ENCODE results near the gene GJC2.
A peak's percentile ranks its signal among the peaks of the same experiment; 100 is the strongest.

Gene GJC2

GRCh38 chr1:228194436-228194835 lies 44.7 kb downstream of the GJC2 start:
- CTCF ChIA-PET: no interaction called here
- POLR2A ChIA-PET: no interaction called here

DNA sequence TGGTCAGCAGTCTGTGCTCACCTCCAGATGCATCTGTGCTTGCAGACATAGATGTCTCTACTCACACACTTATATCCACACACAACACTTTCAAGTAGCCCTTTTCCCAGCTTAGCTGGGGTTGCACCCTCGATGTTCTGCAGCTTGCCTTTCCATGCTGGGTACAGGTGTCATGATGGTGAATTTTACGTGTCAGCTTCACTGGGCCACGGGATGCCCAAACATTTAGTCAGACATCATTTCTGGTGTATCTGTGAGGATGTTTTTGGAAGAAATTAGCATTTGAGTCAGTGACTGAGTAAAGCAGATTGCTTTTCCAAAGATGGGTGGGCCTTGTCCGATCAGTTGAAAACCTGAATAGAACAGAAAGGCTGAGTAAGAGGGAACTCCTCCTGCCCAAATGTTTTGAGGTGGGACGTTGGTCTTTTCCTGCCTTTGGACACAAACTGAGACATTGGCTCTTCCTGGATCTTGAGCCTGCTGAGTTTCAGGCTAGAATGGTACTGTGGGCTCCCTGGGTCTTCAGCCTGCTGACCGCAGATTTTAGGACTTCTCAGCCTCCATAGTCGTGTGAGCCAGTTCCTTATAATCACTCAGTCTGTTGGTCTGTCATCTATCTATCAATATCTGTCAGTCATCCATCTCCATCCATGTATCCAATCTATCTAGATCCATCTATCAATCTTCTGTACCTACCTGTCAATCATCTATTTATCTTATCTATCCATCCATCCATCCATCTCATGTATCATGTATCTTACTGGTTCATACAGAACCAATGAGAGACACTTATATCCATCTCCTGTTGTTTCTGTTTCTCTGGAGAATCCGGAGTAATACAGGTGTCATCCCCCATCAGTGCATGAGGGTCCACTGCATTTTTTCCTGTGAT lies 45.4 kb downstream of the GJC2 start:
- no peak for DNase-seq (ENCODE audit: extremely low spot score)
- ChIA-PET POLR2A (interaction anchor here (0.6 kb wide), 1 partner anchor 153 kb away, joined by 3 read pairs; no protein-coding TSS in a partner anchor), CTCF (no interaction called here)
- peak; percentile 95 for TF ChIP-seq PKNOX1 (IDR thresholded peaks at IDR 0.05)
- no peak for TF ChIP-seq BHLHE40 (IDR thresholded peaks at IDR 0.05; ENCODE audit: borderline replicate concordance)

More at GRCh38 chr1:228194436-228194835, 44.7 kb downstream of the GJC2 start:
- no peak for TF ChIP-seq LEF1 (IDR thresholded peaks at IDR 0.05; ENCODE audit: borderline replicate concordance)
- no peak for TF ChIP-seq FOXM1 (IDR thresholded peaks at IDR 0.05; ENCODE audit: borderline replicate concordance)
- no peak for TF ChIP-seq ELF4 (IDR thresholded peaks at IDR 0.05)
- no peak for TF ChIP-seq PKNOX1 (IDR thresholded peaks at IDR 0.05)
- TF ChIP-seq SUZ12 (IDR thresholded peaks at IDR 0.05): no peak
- TF ChIP-seq L3MBTL2 (conservative IDR thresholded peaks at IDR 0.05): no peak
- TF ChIP-seq FOXA1 (IDR thresholded peaks at IDR 0.05): no peak
- TF ChIP-seq HDGF (IDR thresholded peaks at IDR 0.05; ENCODE audit: borderline replicate concordance): no peak
- TF ChIP-seq CTBP1 (IDR thresholded peaks at IDR 0.05; ENCODE audit: borderline replicate concordance): no peak
- no peak for TF ChIP-seq SP1 (IDR thresholded peaks at IDR 0.05)
- TF ChIP-seq NFRKB (IDR thresholded peaks at IDR 0.05): no peak
- no peak for TF ChIP-seq ZNF384 (IDR thresholded peaks at IDR 0.05)
- no peak for TF ChIP-seq TARDBP (IDR thresholded peaks at IDR 0.05)
- no peak for TF ChIP-seq BHLHE40 (IDR thresholded peaks at IDR 0.05; ENCODE audit: borderline replicate concordance)
- TF ChIP-seq FOXK2 (IDR thresholded peaks at IDR 0.05): no peak
- DNase-seq (ENCODE audit: extremely low spot score): no peak

DNA sequence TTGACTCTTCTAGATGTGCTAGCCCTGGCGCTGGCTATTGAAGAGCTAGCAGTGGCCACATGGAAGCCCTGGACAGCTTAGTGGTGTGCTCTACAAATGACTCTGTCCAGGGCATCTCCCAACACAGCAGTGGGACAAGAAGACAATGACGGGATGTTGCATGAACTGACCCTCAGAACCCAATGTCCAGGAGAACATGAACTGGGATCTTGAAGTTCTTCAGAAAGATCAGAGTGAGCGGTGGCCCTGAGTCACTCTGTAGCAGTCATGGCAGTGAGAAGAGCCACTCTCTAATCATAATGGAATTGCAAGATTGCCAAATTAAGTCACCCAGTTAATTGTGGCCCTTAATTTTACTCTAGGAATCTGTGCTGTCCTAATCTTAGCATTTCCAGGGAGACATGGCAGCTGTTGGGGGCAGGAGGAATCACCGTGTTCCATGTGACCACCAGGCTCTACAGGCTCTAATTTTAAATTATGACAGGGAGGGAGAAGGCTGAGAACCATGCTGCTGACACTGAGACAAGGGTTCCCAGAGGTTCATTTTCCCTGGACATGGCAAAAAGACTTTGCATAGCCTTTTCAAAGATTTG lies 47.9 kb downstream of the GJC2 start:
- DNase-seq (ENCODE audit: extremely low spot score): no peak
- CTCF ChIA-PET: no interaction called here
- no peak for TF ChIP-seq L3MBTL2 (conservative IDR thresholded peaks at IDR 0.05)
- TF ChIP-seq HDGF (IDR thresholded peaks at IDR 0.05; ENCODE audit: borderline replicate concordance): no peak
- TF ChIP-seq PKNOX1 (IDR thresholded peaks at IDR 0.05): no peak
- TF ChIP-seq FOXK2 (IDR thresholded peaks at IDR 0.05): no peak
- TF ChIP-seq FOXM1 (IDR thresholded peaks at IDR 0.05; ENCODE audit: borderline replicate concordance): no peak
- no peak for TF ChIP-seq BHLHE40 (IDR thresholded peaks at IDR 0.05; ENCODE audit: borderline replicate concordance)
- TF ChIP-seq SUZ12 (IDR thresholded peaks at IDR 0.05): no peak
- TF ChIP-seq LEF1 (IDR thresholded peaks at IDR 0.05; ENCODE audit: borderline replicate concordance): no peak
- TF ChIP-seq SP1 (IDR thresholded peaks at IDR 0.05): no peak
- no peak for TF ChIP-seq ELF4 (IDR thresholded peaks at IDR 0.05)
- TF ChIP-seq TARDBP (IDR thresholded peaks at IDR 0.05): no peak
- TF ChIP-seq ARNT (IDR thresholded peaks at IDR 0.05): no peak
- TF ChIP-seq NFRKB (IDR thresholded peaks at IDR 0.05): no peak
- POLR2A ChIA-PET: no interaction called here

DNA sequence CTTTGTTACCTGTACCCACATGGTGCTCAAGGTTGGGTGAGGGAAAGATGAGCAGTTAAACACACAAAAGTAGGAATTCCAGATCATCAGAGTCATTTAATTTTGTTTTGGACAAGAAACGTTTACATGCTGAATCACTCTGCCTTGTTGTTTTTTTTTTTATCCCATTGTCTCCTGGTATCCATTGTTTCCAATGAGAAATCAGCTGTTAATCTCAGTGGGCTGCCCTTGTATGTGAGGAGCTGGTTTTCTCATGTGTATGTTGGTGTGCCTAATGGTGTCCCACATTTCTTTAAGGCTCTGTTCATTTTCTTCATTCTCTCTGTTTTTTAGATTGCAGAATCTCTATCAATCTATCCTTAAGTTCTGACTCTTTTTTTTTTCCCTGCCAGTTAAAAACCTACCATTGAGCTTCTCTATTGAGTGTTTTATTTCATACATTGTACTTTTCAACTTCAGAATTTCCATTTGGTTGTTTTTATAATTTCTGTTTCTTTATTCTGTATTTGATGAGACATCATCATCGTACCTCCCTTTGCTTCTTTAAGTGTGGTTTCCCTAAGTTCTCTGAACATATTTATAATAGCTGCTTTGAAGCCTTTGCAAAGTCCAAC lies 49.4 kb downstream of the GJC2 start:
- TF ChIP-seq HDGF (IDR thresholded peaks at IDR 0.05; ENCODE audit: borderline replicate concordance): no peak
- peak; percentile 95 for TF ChIP-seq ZNF384 (IDR thresholded peaks at IDR 0.05)
- peak; percentile 55; the same call in 1 of the 2 replicates for TF ChIP-seq CTBP1 (IDR thresholded peaks at IDR 0.05; ENCODE audit: borderline replicate concordance)
- DNase-seq (ENCODE audit: extremely low spot score): no peak
- ChIA-PET POLR2A (no interaction called here), CTCF (interaction anchor here (0.7 kb wide), 1 partner anchor 278 kb away, joined by 4 read pairs; no protein-coding TSS in a partner anchor)

GRCh38 chr1:228204958-228205357 lies 55.2 kb downstream of the GJC2 start:
- ChIA-PET POLR2A (no interaction called here), CTCF (no interaction called here)
- no peak for DNase-seq (ENCODE audit: extremely low spot score)
- no peak for TF ChIP-seq ARNT (IDR thresholded peaks at IDR 0.05)
- no peak for TF ChIP-seq HDGF (IDR thresholded peaks at IDR 0.05; ENCODE audit: borderline replicate concordance)
- TF ChIP-seq L3MBTL2 (conservative IDR thresholded peaks at IDR 0.05): no peak
- no peak for TF ChIP-seq LEF1 (IDR thresholded peaks at IDR 0.05; ENCODE audit: borderline replicate concordance)
- no peak for TF ChIP-seq SP1 (IDR thresholded peaks at IDR 0.05)
- no peak for TF ChIP-seq SUZ12 (IDR thresholded peaks at IDR 0.05)
- TF ChIP-seq ZNF384 (IDR thresholded peaks at IDR 0.05): no peak
- no peak for TF ChIP-seq TARDBP (IDR thresholded peaks at IDR 0.05)
- no peak for TF ChIP-seq PKNOX1 (IDR thresholded peaks at IDR 0.05)
- TF ChIP-seq BHLHE40 (IDR thresholded peaks at IDR 0.05; ENCODE audit: borderline replicate concordance): no peak
- no peak for TF ChIP-seq FOXM1 (IDR thresholded peaks at IDR 0.05; ENCODE audit: borderline replicate concordance)
- TF ChIP-seq FOXK2 (IDR thresholded peaks at IDR 0.05): no peak
- no peak for TF ChIP-seq NFRKB (IDR thresholded peaks at IDR 0.05)

Measured in HEK293T (cell line).